Esophagus muscularis mucosa (tissue), 4 donors: Measurements from ENCODE around the gene VPS13D.

Experiments
- CTCF ChIP-seq, 3 experiments: fragments of 200-600 bp in 2 of 3; fragments of 450-650 bp in 1 of 3; sonication (generic) in 2 of 3; IDR thresholded peaks; one replicate each; pipeline ENCODE4 v1.5.1; 2017 to 2019; ENCODE audit warnings: antibody characterized with exemption in 3 of 3, mild to moderate bottlenecking in 2 of 3, moderate library complexity in 1 of 3
- EP300 ChIP-seq: sonication (generic); formaldehyde crosslinking; IDR thresholded peaks from one replicate; pipeline ENCODE4 v1.6.1; 2017; ENCODE audit warnings: antibody characterized with exemption
- POLR2A ChIP-seq: fragments of 450-650 bp; IDR thresholded peaks from one replicate; pipeline ENCODE4 v1.6.1; 2017; ENCODE audit warnings: antibody characterized with exemption, moderate library complexity, mild to moderate bottlenecking, low read depth
- POLR2AphosphoS5 ChIP-seq, 2 donors: sonication (generic); formaldehyde crosslinking; IDR thresholded peaks; one replicate each; pipeline ENCODE4 v1.6.1; 2017; ENCODE audit warnings: antibody characterized with exemption in 2 of 2

GRCh38 chr1:12204754-12205658, 24.8 kb upstream of the VPS13D start:
- TF ChIP-seq CTCF (IDR thresholded peaks at IDR 0.05) (no peak), POLR2A (no peak), POLR2AphosphoS5 (IDR thresholded peaks at IDR 0.05) (no peak), EP300 (no peak)
